ENCODE measurements around the gene PANK2. TPM values are rescaled to one million over a fixed set of nuclear protein-coding genes. Genes with fewer than 3 reads are reported as not detected.
"Not testable (repeated sequence)": the region's sequence is repeated elsewhere in the genome, so short reads cannot be mapped to it uniquely, and the experiment has no call there.

PANK2 gene
- total RNA-seq, 2 experiments from 2014 or later = 59.7 to 64.5 TPM

- no peaks in the 10 kb centered on the region for H3K9me3 Mint-ChIP-seq
- DNase-seq = no peak
- H3K27ac Mint-ChIP-seq = no peak overlapping the region
- no peaks in the 10 kb centered on the region for H3K27me3 Mint-ChIP-seq
- peaks cover 18% of the 10 kb centered on the region for H3K4me1 Mint-ChIP-seq
- H3K36me3 Mint-ChIP-seq (ENCODE audit: low read depth) = peaks cover 31% of the 10 kb centered on the region
- H3K4me3 Mint-ChIP-seq = no peak overlapping the region
- CTCF ChIA-PET = interaction anchor here (0.6 to 1.0 kb wide), 3 partner anchors 57 to 1201 kb away, joined by 3 read pairs; no protein-coding TSS in a partner anchor
- POLR2A ChIA-PET = no interaction called here
Measured at GRCh38 chr20:3875378-3875974, 13.7 kb upstream of the PANK2 start.

- Mint-ChIP-seq H3K36me3 (ENCODE audit: low read depth) (peaks cover 28% of the 10 kb centered on the region), H3K4me1 (peaks cover 18% of the 10 kb centered on the region), H3K4me3 (no peak overlapping the region), H3K27me3 (no peaks in the 10 kb centered on the region), H3K27ac (no peak overlapping the region), H3K9me3 (no peaks in the 10 kb centered on the region)
- CTCF ChIA-PET = interaction anchor here (0.6 to 1.0 kb wide), 2 partner anchors 57 to 1201 kb away, joined by 3 read pairs; no protein-coding TSS in a partner anchor
- DNase-seq = no peak
- POLR2A ChIA-PET = no interaction called here
Measured at GRCh38 chr20:3876000-3876399, 13.2 kb upstream of the PANK2 start.

- ChIA-PET POLR2A (no interaction called here), CTCF (interaction anchor here (1.0 kb wide), 1 partner anchor 56 kb away, joined by 3 read pairs; no protein-coding TSS in a partner anchor)
- peaks cover 18% of the 10 kb centered on the region for H3K4me1 Mint-ChIP-seq
Measured at GRCh38 chr20:3876676-3877075, 12.5 kb upstream of the PANK2 start.

DNA sequence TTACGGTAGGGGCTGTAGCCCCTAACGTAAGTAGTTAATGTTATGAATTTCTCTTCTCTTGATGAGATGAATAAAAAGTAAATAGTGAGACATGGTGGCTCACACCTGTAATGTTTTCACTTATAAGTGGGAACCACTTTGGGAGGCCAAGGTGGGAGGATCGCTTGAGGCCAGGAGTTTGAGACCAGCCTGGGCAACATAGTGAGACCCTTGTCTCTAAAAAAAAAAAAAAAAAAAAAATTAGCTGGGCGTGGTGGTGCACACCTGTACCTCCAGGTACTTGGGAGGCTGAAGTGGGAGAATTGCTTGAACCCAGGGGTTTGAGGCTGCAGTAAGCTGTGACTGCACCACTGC, 10.3 kb upstream of the PANK2 start:
- H3K27ac Mint-ChIP-seq, H3K4me3 Mint-ChIP-seq, POLR2A ChIA-PET, DNase-seq, H3K9me3 Mint-ChIP-seq, H3K27me3 Mint-ChIP-seq: not testable (repeated sequence)
- H3K4me1 Mint-ChIP-seq = peaks cover 18% of the 10 kb centered on the region
- peaks cover 17% of the 10 kb centered on the region for H3K36me3 Mint-ChIP-seq (ENCODE audit: low read depth)
- CTCF ChIA-PET = interaction anchor here (1.6 to 2.1 kb wide), 2 partner anchors 11 to 24 kb away, joined by 7 read pairs; no protein-coding TSS in a partner anchor

More at GRCh38 chr20:3876676-3877075, 12.5 kb upstream of the PANK2 start:
- H3K36me3 Mint-ChIP-seq (ENCODE audit: low read depth) = peaks cover 28% of the 10 kb centered on the region
- DNase-seq = no peak
- H3K9me3 Mint-ChIP-seq = no peaks in the 10 kb centered on the region
- no peaks in the 10 kb centered on the region for H3K27me3 Mint-ChIP-seq
- H3K4me3 Mint-ChIP-seq = no peak overlapping the region
- no peak overlapping the region for H3K27ac Mint-ChIP-seq

DNA sequence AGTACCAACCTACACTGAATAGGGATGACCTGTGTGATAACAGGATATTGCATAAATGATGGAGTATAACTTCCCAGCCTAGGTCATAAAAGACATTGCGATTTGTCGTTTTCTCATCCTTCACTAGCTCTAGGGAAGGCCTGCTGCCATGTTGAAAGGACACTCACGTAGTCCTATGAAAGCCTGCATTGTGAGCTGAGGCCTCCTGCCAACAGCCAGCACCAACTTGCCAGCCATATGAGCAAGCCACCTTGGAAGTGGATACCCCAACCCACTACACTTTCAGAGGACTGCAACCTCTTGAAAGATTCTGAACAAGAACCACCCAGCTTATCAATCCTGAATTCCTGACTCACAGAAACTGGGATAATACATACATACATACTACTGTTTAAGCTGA, 3.5 kb upstream of the PANK2 start:
- H3K4me1 Mint-ChIP-seq = peaks cover 21% of the 10 kb centered on the region
- POLR2A ChIA-PET = no interaction called here
- peaks cover 20% of the 10 kb centered on the region for H3K36me3 Mint-ChIP-seq (ENCODE audit: low read depth)
- no peak overlapping the region for H3K27ac Mint-ChIP-seq
- no peaks in the 10 kb centered on the region for H3K27me3 Mint-ChIP-seq
- no peak for DNase-seq
- H3K4me3 Mint-ChIP-seq = no peak overlapping the region
- CTCF ChIA-PET = interaction anchor here (0.6 to 1.4 kb wide), 6 partner anchors 8 to 199 kb away, joined by 3 to 5 read pairs (median 3); partner anchors contain the start of gene AP5S1
- no peaks in the 10 kb centered on the region for H3K9me3 Mint-ChIP-seq

- CTCF ChIA-PET = interaction anchor here (0.9 to 2.1 kb wide), 5 partner anchors 31 to 197 kb away, joined by 3 to 6 read pairs (median 3); no protein-coding TSS in a partner anchor
- Mint-ChIP-seq H3K9me3 (no peaks in the 10 kb centered on the region), H3K36me3 (ENCODE audit: low read depth) (peaks cover 38% of the 10 kb centered on the region), H3K27ac (peak overlapping the region; percentile 96), H3K27me3 (no peaks in the 10 kb centered on the region), H3K4me1 (peaks cover 40% of the 10 kb centered on the region), H3K4me3 (peak overlapping the region; percentile 90)
- POLR2A ChIA-PET = no interaction called here
- no peak for DNase-seq
Measured at GRCh38 chr20:3887876-3888620, 1.1 kb upstream of the PANK2 start.

- ChIA-PET CTCF (interaction anchor here (0.9 to 1.3 kb wide), 2 partner anchors 70 to 195 kb away, joined by 3 read pairs; partner anchors contain the start of gene AP5S1), POLR2A (no interaction called here)
- H3K4me1 Mint-ChIP-seq = peaks cover 53% of the 10 kb centered on the region
- H3K27ac Mint-ChIP-seq = peak overlapping the region; percentile 96
- H3K36me3 Mint-ChIP-seq (ENCODE audit: low read depth) = peaks cover 45% of the 10 kb centered on the region
- H3K9me3 Mint-ChIP-seq = no peaks in the 10 kb centered on the region
- peak; percentile 45 for DNase-seq
- no peaks in the 10 kb centered on the region for H3K27me3 Mint-ChIP-seq
- peak overlapping the region; percentile 98 for H3K4me3 Mint-ChIP-seq
Measured at GRCh38 chr20:3889489-3890397, 556 bp downstream of the PANK2 start.

GRCh38 chr20:3890398-3890751, 1.2 kb downstream of the PANK2 start:
- CTCF ChIA-PET = interaction anchor here (0.9 to 1.3 kb wide), 2 partner anchors 70 to 195 kb away, joined by 3 read pairs; partner anchors contain the start of gene AP5S1
- Mint-ChIP-seq H3K4me1 (peaks cover 56% of the 10 kb centered on the region), H3K27me3 (no peaks in the 10 kb centered on the region), H3K36me3 (ENCODE audit: low read depth) (peaks cover 47% of the 10 kb centered on the region), H3K4me3 (peak overlapping the region; percentile 98), H3K9me3 (no peaks in the 10 kb centered on the region), H3K27ac (peak overlapping the region; percentile 94)
- DNase-seq = no peak
- POLR2A ChIA-PET = no interaction called here

GRCh38 chr20:3890999-3891929, 2.1 kb downstream of the PANK2 start:
- ChIA-PET CTCF (interaction anchor here (0.6 kb wide), 2 partner anchors 197 to 694 kb away, joined by 3 read pairs; no protein-coding TSS in a partner anchor), POLR2A (no interaction called here)
- Mint-ChIP-seq H3K9me3 (no peaks in the 10 kb centered on the region), H3K36me3 (ENCODE audit: low read depth) (peaks cover 51% of the 10 kb centered on the region), H3K27ac (peak overlapping the region; percentile 94), H3K4me1 (peaks cover 60% of the 10 kb centered on the region), H3K4me3 (peak overlapping the region; percentile 98), H3K27me3 (no peaks in the 10 kb centered on the region)
- no peak for DNase-seq

DNA sequence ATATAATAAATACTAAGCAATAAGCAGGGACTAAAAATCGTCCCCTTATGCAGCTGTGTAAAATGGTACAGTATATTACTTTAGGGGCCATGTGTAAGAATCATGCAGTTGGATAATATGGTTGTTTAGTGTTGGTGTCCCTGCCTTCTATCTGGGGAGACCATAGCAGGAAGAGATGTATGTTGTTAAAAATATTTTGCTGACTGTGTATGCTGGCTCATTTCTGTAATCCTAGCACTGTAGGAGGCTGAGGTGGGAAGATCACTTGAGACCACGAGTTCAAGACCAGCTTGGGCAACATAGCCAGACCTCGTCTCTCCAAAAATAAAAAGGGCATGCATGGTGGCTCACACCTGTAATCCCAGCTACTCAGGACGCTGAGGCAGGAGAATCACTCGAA, 5.6 kb downstream of the PANK2 start:
- no peak for DNase-seq
- no peak overlapping the region for H3K27ac Mint-ChIP-seq
- ChIA-PET CTCF (interaction anchor here (0.6 kb wide), 1 partner anchor 9 kb away, joined by 3 read pairs; no protein-coding TSS in a partner anchor), POLR2A (no interaction called here)
- no peaks in the 10 kb centered on the region for H3K9me3 Mint-ChIP-seq
- peaks cover 66% of the 10 kb centered on the region for H3K4me1 Mint-ChIP-seq
- H3K36me3 Mint-ChIP-seq (ENCODE audit: low read depth) = peaks cover 49% of the 10 kb centered on the region
- no peak overlapping the region for H3K4me3 Mint-ChIP-seq
- no peaks in the 10 kb centered on the region for H3K27me3 Mint-ChIP-seq

GRCh38 chr20:3896302-3896701, 7.1 kb downstream of the PANK2 start:
- H3K4me1 Mint-ChIP-seq = peaks cover 69% of the 10 kb centered on the region
- H3K4me3 Mint-ChIP-seq = no peak overlapping the region
- H3K9me3 Mint-ChIP-seq = no peaks in the 10 kb centered on the region
- DNase-seq = no peak
- POLR2A ChIA-PET = no interaction called here
- H3K27ac Mint-ChIP-seq = no peak overlapping the region
- no peaks in the 10 kb centered on the region for H3K27me3 Mint-ChIP-seq
- CTCF ChIA-PET = interaction anchor here (0.7 to 1.5 kb wide), 3 partner anchors 14 to 174 kb away, joined by 3 to 6 read pairs (median 4); no protein-coding TSS in a partner anchor
- H3K36me3 Mint-ChIP-seq (ENCODE audit: low read depth) = peaks cover 39% of the 10 kb centered on the region

Data from activated CD4-positive, alpha-beta T cell treated with anti-CD3 and anti-CD28 coated beads, Interleukin-2, amount 10 ng/mL, durations not matched to agents 7 days and 5 days (primary cell).